Right forelimb (tissue), 1 donor: ENCODE results near the gene HS1BP3.

Experiments used
- DNase-seq: peaks from one replicate; pipeline ENCODE4 v3.0.0-alpha.2; 2018

The HS1BP3 gene

GRCh38 chr2:20674309-20674965, 23.5 kb upstream of the HS1BP3 start:
- DNase-seq: no peak

- no peak for DNase-seq
These were observed 22.9 kb upstream of the HS1BP3 start for GRCh38 chr2:20673686-20674308.

- DNase-seq: no peak
These were observed 21.5 kb upstream of the HS1BP3 start for GRCh38 chr2:20672201-20672951.

GRCh38 chr2:20671736-20672080, 20.8 kb upstream of the HS1BP3 start:
- no peak for DNase-seq

GRCh38 chr2:20671036-20671735, 20.3 kb upstream of the HS1BP3 start:
- DNase-seq: no peak

GRCh38 chr2:20670315-20671035, 19.6 kb upstream of the HS1BP3 start:
- DNase-seq: no peak

- no peak for DNase-seq
These were observed 18.8 kb upstream of the HS1BP3 start for GRCh38 chr2:20669562-20670314.

- DNase-seq: no peak
These were observed 18.1 kb upstream of the HS1BP3 start for GRCh38 chr2:20668871-20669475.

- no peak for DNase-seq
These were observed 17.6 kb upstream of the HS1BP3 start for GRCh38 chr2:20668451-20668850.

- no peak for DNase-seq
These were observed 16.9 kb upstream of the HS1BP3 start for GRCh38 chr2:20667531-20668401.

- DNase-seq: no peak
These were observed 16.2 kb upstream of the HS1BP3 start for GRCh38 chr2:20667151-20667530.

- peak; percentile 70 for DNase-seq
These were observed 15.6 kb upstream of the HS1BP3 start, which contains the start of gene GDF7 for GRCh38 chr2:20666304-20667150. TSS of gene GDF7 (plus strand) at chr2:20667144. CDS start at chr2:20667240, 96 bp downstream.

GRCh38 chr2:20666005-20666303, 15.1 kb upstream of the HS1BP3 start:
- DNase-seq: no peak

GRCh38 chr2:20665243-20666004, 14.5 kb upstream of the HS1BP3 start:
- no peak for DNase-seq

GRCh38 chr2:20664431-20665242, 13.7 kb upstream of the HS1BP3 start:
- DNase-seq: no peak

GRCh38 chr2:20664071-20664390, 13.1 kb upstream of the HS1BP3 start:
- no peak for DNase-seq

- no peak for DNase-seq
These were observed 12.5 kb upstream of the HS1BP3 start for GRCh38 chr2:20663196-20664070.
